HEK293 (cell line): Measurements from ENCODE around the gene UBA6.
A peak's percentile ranks its signal among the peaks of the same experiment; 100 is the strongest.

Experiments
- KLF7 ChIP-seq: fragments of 450-650 bp; formaldehyde crosslinking; IDR thresholded peaks from 2 replicates; pipeline ENCODE4 v1.5.1; 2016; ENCODE audit warnings: missing biosample characterization, missing genetic modification characterization, borderline replicate concordance
- KLF8 ChIP-seq: fragments of 450-650 bp; formaldehyde crosslinking; IDR thresholded peaks from 2 replicates; pipeline ENCODE4 v1.5.1; 2016; ENCODE audit warnings: missing biosample characterization, missing genetic modification characterization
- MZF1 ChIP-seq: fragments of 450-650 bp; formaldehyde crosslinking; IDR thresholded peaks from 2 replicates; pipeline ENCODE4 v1.5.1; 2017; ENCODE audit warnings: missing biosample characterization, missing genetic modification characterization, borderline replicate concordance
- REPIN1 ChIP-seq: fragments of 450-650 bp; formaldehyde crosslinking; IDR thresholded peaks from 2 replicates; pipeline ENCODE4 v1.5.1; 2017; ENCODE audit warnings: missing biosample characterization, missing genetic modification characterization, low read depth
- WT1 ChIP-seq: fragments of 450-650 bp; formaldehyde crosslinking; IDR thresholded peaks from 2 replicates; pipeline ENCODE4 v1.5.1; 2016; ENCODE audit warnings: missing biosample characterization, missing genetic modification characterization
- YY1 ChIP-seq: fragments of 450-650 bp; formaldehyde crosslinking; IDR thresholded peaks from 2 replicates; pipeline ENCODE4 v1.5.1; 2018; ENCODE audit warnings: missing biosample characterization, missing genetic modification characterization
- ZNF114 ChIP-seq: fragments of 450-650 bp; formaldehyde crosslinking; IDR thresholded peaks from 2 replicates; pipeline ENCODE4 v1.5.0; 2017; ENCODE audit warnings: missing biosample characterization, missing genetic modification characterization
- ZNF335 ChIP-seq: fragments of 450-650 bp; formaldehyde crosslinking; conservative IDR thresholded peaks from 2 replicates; pipeline ENCODE4 v1.5.1; 2016; ENCODE audit warnings: missing biosample characterization, missing genetic modification characterization
- ZNF48 ChIP-seq: fragments of 450-650 bp; formaldehyde crosslinking; IDR thresholded peaks from 2 replicates; pipeline ENCODE4 v1.5.1; 2016; ENCODE audit warnings: missing biosample characterization, missing genetic modification characterization
- ZNF513 ChIP-seq: fragments of 450-650 bp; IDR thresholded peaks from 2 replicates; pipeline ENCODE4 v1.5.1; 2018; ENCODE audit warnings: missing biosample characterization, missing genetic modification characterization
- ZNF518A ChIP-seq: fragments of 450-650 bp; formaldehyde crosslinking; conservative IDR thresholded peaks from 2 replicates; pipeline ENCODE4 v1.5.1; 2016; ENCODE audit warnings: low read depth, missing biosample characterization, missing genetic modification characterization
- ZNF623 ChIP-seq: fragments of 450-650 bp; formaldehyde crosslinking; IDR thresholded peaks from 2 replicates; pipeline ENCODE4 v1.5.1; 2016; ENCODE audit warnings: missing biosample characterization, missing genetic modification characterization
- ZNF664 ChIP-seq: fragments of 450-650 bp; formaldehyde crosslinking; IDR thresholded peaks from 2 replicates; pipeline ENCODE4 v1.5.1; 2016; ENCODE audit warnings: missing biosample characterization, missing genetic modification characterization
- ZNF76 ChIP-seq: fragments of 450-650 bp; formaldehyde crosslinking; IDR thresholded peaks from 2 replicates; pipeline ENCODE4; 2016; ENCODE audit warnings: low read depth, missing biosample characterization, missing genetic modification characterization, borderline replicate concordance
- ZSCAN23 ChIP-seq: fragments of 450-650 bp; formaldehyde crosslinking; IDR thresholded peaks from 2 replicates; pipeline ENCODE4 v1.5.1; 2016; ENCODE audit warnings: missing biosample characterization, missing genetic modification characterization
- TF ChIP-seq, protein P1 (sequence below): IDR thresholded peaks from 2 replicates; pipeline ENCODE4 v1.6.1; 2011; ENCODE audit warnings: mild to moderate bottlenecking, low read depth, low read length, borderline replicate concordance
- TF ChIP-seq, protein P2 (sequence below): fragments of 450-650 bp; formaldehyde crosslinking; IDR thresholded peaks from 2 replicates; pipeline ENCODE4 v1.5.1; 2016; ENCODE audit warnings: missing biosample characterization, missing genetic modification characterization
- TF ChIP-seq, protein P3 (sequence below): fragments of 450-650 bp; formaldehyde crosslinking; IDR thresholded peaks from 2 replicates; pipeline ENCODE4 v1.5.1; 2016; ENCODE audit warnings: missing biosample characterization, missing genetic modification characterization, borderline replicate concordance
- TF ChIP-seq, protein P4 (sequence below): fragments of 450-650 bp; IDR thresholded peaks from 2 replicates; pipeline ENCODE4 v1.5.1; 2018; ENCODE audit warnings: missing biosample characterization, mild to moderate bottlenecking, missing genetic modification characterization
- TF ChIP-seq, protein P5 (sequence below): fragments of 450-650 bp; formaldehyde crosslinking; optimal IDR thresholded peaks from 2 replicates; pipeline ENCODE3; 2016; ENCODE audit warnings: missing biosample characterization, mild to moderate bottlenecking, missing genetic modification characterization

The UBA6 gene

DNA sequence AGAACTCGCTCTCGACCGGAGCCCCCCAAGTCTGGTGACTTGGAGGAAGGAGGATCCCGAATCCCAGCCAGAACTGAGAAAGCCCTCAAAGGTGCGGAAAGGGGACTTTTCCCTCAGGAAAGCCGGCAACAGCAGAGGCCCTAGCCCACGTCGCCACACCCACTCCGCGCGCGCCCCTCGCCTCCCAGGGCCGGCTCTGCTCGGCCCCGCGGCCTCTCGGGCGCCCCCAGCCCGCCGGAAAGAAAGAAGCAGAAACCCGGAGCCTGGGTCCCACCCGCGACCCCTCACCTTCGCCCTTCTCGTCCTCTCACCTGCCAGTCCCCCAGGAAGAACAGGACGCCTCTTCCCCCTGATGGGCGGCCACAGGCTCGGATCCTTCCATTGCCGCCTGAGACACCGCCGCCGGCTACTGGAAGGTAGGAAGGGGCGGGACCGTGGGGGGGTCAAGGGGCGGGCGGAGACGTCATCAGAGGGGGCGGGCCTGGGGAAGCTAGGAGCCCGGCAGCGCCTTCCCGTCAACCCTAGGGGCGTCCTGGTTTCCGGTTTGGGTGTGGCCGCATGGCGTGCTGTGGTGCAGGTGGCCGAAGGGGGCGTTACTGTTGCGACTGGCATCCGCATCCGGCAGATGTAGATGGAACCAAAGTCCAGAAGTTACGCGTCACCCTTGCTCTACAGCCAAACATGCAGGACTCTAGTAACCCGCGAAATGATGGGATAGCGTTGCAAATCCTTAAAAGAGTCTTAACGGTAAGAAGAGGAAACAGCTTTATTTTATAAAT lies at the start of gene UBA6 (continued):
- no peak for TF ChIP-seq ZSCAN23 (tag by site-specific recombination)
- TF ChIP-seq, protein P1, sequence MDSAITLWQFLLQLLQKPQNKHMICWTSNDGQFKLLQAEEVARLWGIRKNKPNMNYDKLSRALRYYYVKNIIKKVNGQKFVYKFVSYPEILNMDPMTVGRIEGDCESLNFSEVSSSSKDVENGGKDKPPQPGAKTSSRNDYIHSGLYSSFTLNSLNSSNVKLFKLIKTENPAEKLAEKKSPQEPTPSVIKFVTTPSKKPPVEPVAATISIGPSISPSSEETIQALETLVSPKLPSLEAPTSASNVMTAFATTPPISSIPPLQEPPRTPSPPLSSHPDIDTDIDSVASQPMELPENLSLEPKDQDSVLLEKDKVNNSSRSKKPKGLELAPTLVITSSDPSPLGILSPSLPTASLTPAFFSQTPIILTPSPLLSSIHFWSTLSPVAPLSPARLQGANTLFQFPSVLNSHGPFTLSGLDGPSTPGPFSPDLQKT, result no peak
- TF ChIP-seq, protein P2, sequence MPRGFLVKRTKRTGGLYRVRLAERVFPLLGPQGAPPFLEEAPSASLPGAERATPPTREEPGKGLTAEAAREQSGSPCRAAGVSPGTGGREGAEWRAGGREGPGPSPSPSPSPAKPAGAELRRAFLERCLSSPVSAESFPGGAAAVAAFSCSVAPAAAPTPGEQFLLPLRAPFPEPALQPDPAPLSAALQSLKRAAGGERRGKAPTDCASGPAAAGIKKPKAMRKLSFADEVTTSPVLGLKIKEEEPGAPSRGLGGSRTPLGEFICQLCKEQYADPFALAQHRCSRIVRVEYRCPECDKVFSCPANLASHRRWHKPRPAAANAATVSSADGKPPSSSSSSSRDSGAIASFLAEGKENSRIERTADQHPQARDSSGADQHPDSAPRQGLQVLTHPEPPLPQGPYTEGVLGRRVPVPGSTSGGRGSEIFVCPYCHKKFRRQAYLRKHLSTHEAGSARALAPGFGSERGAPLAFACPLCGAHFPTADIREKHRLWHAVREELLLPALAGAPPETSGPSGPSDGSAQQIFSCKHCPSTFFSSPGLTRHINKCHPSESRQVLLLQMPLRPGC (tag by site-specific recombination), result no peak
- TF ChIP-seq KLF8 (tag by site-specific recombination), result peak; percentile 61
- TF ChIP-seq, protein P3, sequence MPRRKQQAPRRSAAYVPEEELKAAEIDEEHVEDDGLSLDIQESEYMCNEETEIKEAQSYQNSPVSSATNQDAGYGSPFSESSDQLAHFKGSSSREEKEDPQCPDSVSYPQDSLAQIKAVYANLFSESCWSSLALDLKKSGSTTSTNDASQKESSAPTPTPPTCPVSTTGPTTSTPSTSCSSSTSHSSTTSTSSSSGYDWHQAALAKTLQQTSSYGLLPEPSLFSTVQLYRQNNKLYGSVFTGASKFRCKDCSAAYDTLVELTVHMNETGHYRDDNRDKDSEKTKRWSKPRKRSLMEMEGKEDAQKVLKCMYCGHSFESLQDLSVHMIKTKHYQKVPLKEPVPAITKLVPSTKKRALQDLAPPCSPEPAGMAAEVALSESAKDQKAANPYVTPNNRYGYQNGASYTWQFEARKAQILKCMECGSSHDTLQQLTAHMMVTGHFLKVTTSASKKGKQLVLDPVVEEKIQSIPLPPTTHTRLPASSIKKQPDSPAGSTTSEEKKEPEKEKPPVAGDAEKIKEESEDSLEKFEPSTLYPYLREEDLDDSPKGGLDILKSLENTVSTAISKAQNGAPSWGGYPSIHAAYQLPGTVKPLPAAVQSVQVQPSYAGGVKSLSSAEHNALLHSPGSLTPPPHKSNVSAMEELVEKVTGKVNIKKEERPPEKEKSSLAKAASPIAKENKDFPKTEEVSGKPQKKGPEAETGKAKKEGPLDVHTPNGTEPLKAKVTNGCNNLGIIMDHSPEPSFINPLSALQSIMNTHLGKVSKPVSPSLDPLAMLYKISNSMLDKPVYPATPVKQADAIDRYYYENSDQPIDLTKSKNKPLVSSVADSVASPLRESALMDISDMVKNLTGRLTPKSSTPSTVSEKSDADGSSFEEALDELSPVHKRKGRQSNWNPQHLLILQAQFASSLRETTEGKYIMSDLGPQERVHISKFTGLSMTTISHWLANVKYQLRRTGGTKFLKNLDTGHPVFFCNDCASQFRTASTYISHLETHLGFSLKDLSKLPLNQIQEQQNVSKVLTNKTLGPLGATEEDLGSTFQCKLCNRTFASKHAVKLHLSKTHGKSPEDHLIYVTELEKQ, result no peak
- TF ChIP-seq, protein P4, sequence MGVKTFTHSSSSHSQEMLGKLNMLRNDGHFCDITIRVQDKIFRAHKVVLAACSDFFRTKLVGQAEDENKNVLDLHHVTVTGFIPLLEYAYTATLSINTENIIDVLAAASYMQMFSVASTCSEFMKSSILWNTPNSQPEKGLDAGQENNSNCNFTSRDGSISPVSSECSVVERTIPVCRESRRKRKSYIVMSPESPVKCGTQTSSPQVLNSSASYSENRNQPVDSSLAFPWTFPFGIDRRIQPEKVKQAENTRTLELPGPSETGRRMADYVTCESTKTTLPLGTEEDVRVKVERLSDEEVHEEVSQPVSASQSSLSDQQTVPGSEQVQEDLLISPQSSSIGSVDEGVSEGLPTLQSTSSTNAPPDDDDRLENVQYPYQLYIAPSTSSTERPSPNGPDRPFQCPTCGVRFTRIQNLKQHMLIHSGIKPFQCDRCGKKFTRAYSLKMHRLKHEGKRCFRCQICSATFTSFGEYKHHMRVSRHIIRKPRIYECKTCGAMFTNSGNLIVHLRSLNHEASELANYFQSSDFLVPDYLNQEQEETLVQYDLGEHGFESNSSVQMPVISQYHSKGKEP (tag by site-specific recombination), result no peak
- TF ChIP-seq, protein P5, sequence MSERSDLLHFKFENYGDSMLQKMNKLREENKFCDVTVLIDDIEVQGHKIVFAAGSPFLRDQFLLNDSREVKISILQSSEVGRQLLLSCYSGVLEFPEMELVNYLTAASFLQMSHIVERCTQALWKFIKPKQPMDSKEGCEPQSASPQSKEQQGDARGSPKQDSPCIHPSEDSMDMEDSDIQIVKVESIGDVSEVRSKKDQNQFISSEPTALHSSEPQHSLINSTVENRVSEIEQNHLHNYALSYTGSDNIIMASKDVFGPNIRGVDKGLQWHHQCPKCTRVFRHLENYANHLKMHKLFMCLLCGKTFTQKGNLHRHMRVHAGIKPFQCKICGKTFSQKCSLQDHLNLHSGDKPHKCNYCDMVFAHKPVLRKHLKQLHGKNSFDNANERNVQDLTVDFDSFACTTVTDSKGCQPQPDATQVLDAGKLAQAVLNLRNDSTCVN (tag by site-specific recombination), result peak; percentile 84
- TF ChIP-seq ZNF48 (tag by site-specific recombination), result no peak
- TF ChIP-seq ZNF335 (tag by site-specific recombination), result peak; percentile 83
- no peak for TF ChIP-seq ZNF513 (tag by site-specific recombination)
- TF ChIP-seq WT1 (tag by site-specific recombination), result no peak
- no peak for TF ChIP-seq YY1
- TF ChIP-seq ZNF623 (tag by site-specific recombination), result no peak
- TF ChIP-seq ZNF518A (tag by site-specific recombination), result peak; percentile 66; the same call in 1 of the 2 replicates
- TF ChIP-seq REPIN1 (tag by site-specific recombination), result no peak
- no peak for TF ChIP-seq ZNF664 (tag by site-specific recombination)
- TF ChIP-seq ZNF76 (tag by site-specific recombination), result peak; percentile 60; the same call in 1 of the 2 replicates
- no peak for TF ChIP-seq MZF1
- no peak for TF ChIP-seq ZNF114
- no peak for TF ChIP-seq KLF7 (tag by site-specific recombination)
